RWPE2 (cell line): ENCODE measurements around the gene B3GAT1.

Experiments
- ATAC-seq: fragments of 200-7000 bp; cut with Tn5 transposase; 3 replicates; pipeline ENCODE4 v1.9.1; 2021; ENCODE audit warnings: low read depth
- DNase-seq: peaks from one replicate; pipeline ENCODE4 v3.0.0-alpha.2; 2020; ENCODE audit warnings: low spot score
- H3K27ac ChIP-seq: fragments of 450-650 bp; 2 replicates; pipeline ENCODE4 v1.5.1; 2017; ENCODE audit warnings: mild to moderate bottlenecking; ENCODE audit not compliant: poor library complexity, severe bottlenecking
- H3K27me3 ChIP-seq: fragments of 250-450 bp; sonication (Bioruptor Pico); 2 replicates; pipeline ENCODE4 v1.5.1; 2021; ENCODE audit warnings: mild to moderate bottlenecking, moderate library complexity; ENCODE audit not compliant: insufficient read depth, poor library complexity, severe bottlenecking
- H3K36me3 ChIP-seq: fragments of 250-450 bp; sonication (Bioruptor Pico); 2 replicates; pipeline ENCODE4 v1.5.1; 2020; ENCODE audit warnings: low read depth, mild to moderate bottlenecking, moderate library complexity
- H3K4me1 ChIP-seq: fragments of 250-450 bp; sonication (Bioruptor Pico); 2 replicates; pipeline ENCODE4 v1.5.1; 2021; ENCODE audit warnings: mild to moderate bottlenecking, moderate library complexity; ENCODE audit not compliant: insufficient read depth, poor library complexity, severe bottlenecking
- H3K4me3 ChIP-seq: fragments of 250-450 bp; sonication (Bioruptor Pico); 2 replicates; pipeline ENCODE4 v1.5.1; 2021; ENCODE audit warnings: mild to moderate bottlenecking, moderate library complexity; ENCODE audit not compliant: severe bottlenecking
- H3K9me3 ChIP-seq: fragments of 250-450 bp; sonication (Bioruptor Pico); 2 replicates; pipeline ENCODE4 v1.5.1; 2021; ENCODE audit warnings: mild to moderate bottlenecking, moderate library complexity; ENCODE audit not compliant: severe bottlenecking
- CTCF ChIP-seq: fragments of 450-650 bp; IDR thresholded peaks from one replicate; pipeline ENCODE4 v1.5.1; 2017; ENCODE audit warnings: mild to moderate bottlenecking, moderate library complexity; ENCODE audit not compliant: poor library complexity, severe bottlenecking

The B3GAT1 gene

GRCh38 chr11:134355136-134355535, 56.9 kb downstream of the B3GAT1 start:
- H3K27me3 ChIP-seq, result no peaks in the 10 kb centered on the region
- TF ChIP-seq CTCF, result no peak
- no peak overlapping the region for H3K4me3 ChIP-seq
- no peak for DNase-seq
- H3K9me3 ChIP-seq, result no peaks in the 10 kb centered on the region
- ATAC-seq, result no peak
- H3K27ac ChIP-seq, result no peak overlapping the region
- no peaks in the 10 kb centered on the region for H3K4me1 ChIP-seq
- no peaks in the 10 kb centered on the region for H3K36me3 ChIP-seq

- Histone ChIP-seq H3K27me3 (no peaks in the 10 kb centered on the region), H3K27ac (no peak overlapping the region), H3K4me1 (no peaks in the 10 kb centered on the region), H3K9me3 (no peaks in the 10 kb centered on the region), H3K36me3 (no peaks in the 10 kb centered on the region), H3K4me3 (no peak overlapping the region)
- no peak for DNase-seq
- TF ChIP-seq CTCF, result no peak
- ATAC-seq, result no peak
These were observed 59.9 kb downstream of the B3GAT1 start for GRCh38 chr11:134352111-134352510.

- no peak for ATAC-seq
- no peak overlapping the region for H3K4me3 ChIP-seq
- no peak for DNase-seq
These were observed 61.7 kb downstream of the B3GAT1 start for GRCh38 chr11:134350381-134350780.

GRCh38 chr11:134349802-134350355, 62.2 kb downstream of the B3GAT1 start:
- Histone ChIP-seq H3K4me1 (no peaks in the 10 kb centered on the region), H3K4me3 (no peak overlapping the region), H3K36me3 (no peaks in the 10 kb centered on the region), H3K9me3 (no peaks in the 10 kb centered on the region), H3K27ac (no peak overlapping the region), H3K27me3 (no peaks in the 10 kb centered on the region)
- DNase-seq (no peak), ATAC-seq (no peak)
- TF ChIP-seq CTCF, result no peak

More at GRCh38 chr11:134350381-134350780, 61.7 kb downstream of the B3GAT1 start:
- Histone ChIP-seq H3K9me3 (no peaks in the 10 kb centered on the region), H3K27me3 (no peaks in the 10 kb centered on the region), H3K36me3 (no peaks in the 10 kb centered on the region), H3K4me1 (no peaks in the 10 kb centered on the region), H3K27ac (no peak overlapping the region)
- TF ChIP-seq CTCF, result no peak

GRCh38 chr11:134349109-134349801, 62.8 kb downstream of the B3GAT1 start:
- H3K9me3 ChIP-seq, result no peaks in the 10 kb centered on the region
- no peak for TF ChIP-seq CTCF
- no peak overlapping the region for H3K4me3 ChIP-seq
- no peaks in the 10 kb centered on the region for H3K4me1 ChIP-seq
- no peak overlapping the region for H3K27ac ChIP-seq
- no peaks in the 10 kb centered on the region for H3K27me3 ChIP-seq
- no peak for DNase-seq
- ATAC-seq, result no peak
- H3K36me3 ChIP-seq, result no peaks in the 10 kb centered on the region
